ENCODE measurements around the gene COG7.

COG7 gene

DNA sequence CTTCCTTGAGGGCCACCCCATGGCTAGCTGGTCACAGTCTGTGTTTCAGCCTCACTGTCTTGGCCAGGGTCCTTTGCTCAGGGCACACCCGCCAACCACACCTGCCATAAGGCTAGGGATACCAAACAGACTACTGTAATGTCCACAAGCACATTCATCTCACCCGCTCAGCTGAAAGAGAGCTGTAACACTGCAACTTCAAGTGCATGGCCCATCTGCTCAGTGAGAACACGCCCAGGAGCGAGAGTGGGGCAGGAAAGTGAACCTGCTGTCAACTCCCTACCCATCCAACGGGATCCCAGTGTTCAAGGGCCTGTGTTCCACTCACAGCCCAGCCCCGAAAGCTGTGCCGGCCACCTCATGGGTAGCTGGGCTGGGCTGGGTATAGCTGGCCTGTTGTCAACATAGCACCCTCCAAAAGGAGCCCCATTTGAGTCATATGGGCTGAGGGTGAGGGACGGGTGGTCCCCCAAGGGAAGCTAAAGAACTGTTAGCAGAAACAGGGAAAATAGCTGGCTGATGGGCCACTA lies 95.2 kb downstream of the COG7 start:
- peaks cover 5% of the 10 kb centered on the region; the same call in 1 of the 2 replicates for H3K4me1 ChIP-seq (ENCODE audit: low read length)

DNA sequence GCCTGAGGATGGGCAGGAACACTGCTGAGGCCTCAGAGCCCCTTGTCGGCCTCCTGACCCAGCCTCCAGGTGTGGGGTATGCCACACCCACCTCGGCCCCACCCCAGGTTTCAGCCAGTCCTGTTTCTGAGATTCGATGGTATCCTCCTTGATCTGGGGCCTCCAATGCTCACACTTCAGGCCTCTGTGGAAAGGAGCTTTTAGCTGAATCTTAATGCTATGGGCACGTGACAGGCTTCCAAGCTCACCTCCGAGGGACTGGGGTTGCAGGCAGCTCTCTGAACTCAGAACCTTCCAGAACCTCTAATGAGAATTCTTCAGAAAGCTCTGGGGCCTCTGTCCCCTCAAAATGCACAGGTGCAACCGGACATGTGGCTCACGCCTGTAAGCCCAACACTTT lies 96.0 kb downstream of the COG7 start:
- Histone ChIP-seq H3K79me2 (ENCODE audit: low read length) (no peaks in the 10 kb centered on the region), H3K4me1 (ENCODE audit: low read length) (peaks cover 5% of the 10 kb centered on the region; the same call in 1 of the 2 replicates), H3K4me2 (ENCODE audit: low read length) (no peak overlapping the region), H3K27ac (ENCODE audit: low read length) (no peak overlapping the region), H3K4me3 (ENCODE audit: low read length) (no peak overlapping the region), H3K9me3 (ENCODE audit: insufficient read depth, low read length) (no peaks in the 10 kb centered on the region), H4K20me1 (ENCODE audit: insufficient read depth, low read length) (no peaks in the 10 kb centered on the region), H3K9ac (ENCODE audit: low read length) (no peak overlapping the region), H3K27me3 (ENCODE audit: low read depth, low read length) (no peaks in the 10 kb centered on the region), H2AFZ (ENCODE audit: low read depth, low read length) (no peak overlapping the region), H3K36me3 (replicated peaks; ENCODE audit: low read depth, low read length) (no peaks in the 10 kb centered on the region)
- no peak for TF ChIP-seq EZH2phosphoT487 (IDR thresholded peaks at IDR 0.05; ENCODE audit: low read depth)
- TF ChIP-seq, protein P1, sequence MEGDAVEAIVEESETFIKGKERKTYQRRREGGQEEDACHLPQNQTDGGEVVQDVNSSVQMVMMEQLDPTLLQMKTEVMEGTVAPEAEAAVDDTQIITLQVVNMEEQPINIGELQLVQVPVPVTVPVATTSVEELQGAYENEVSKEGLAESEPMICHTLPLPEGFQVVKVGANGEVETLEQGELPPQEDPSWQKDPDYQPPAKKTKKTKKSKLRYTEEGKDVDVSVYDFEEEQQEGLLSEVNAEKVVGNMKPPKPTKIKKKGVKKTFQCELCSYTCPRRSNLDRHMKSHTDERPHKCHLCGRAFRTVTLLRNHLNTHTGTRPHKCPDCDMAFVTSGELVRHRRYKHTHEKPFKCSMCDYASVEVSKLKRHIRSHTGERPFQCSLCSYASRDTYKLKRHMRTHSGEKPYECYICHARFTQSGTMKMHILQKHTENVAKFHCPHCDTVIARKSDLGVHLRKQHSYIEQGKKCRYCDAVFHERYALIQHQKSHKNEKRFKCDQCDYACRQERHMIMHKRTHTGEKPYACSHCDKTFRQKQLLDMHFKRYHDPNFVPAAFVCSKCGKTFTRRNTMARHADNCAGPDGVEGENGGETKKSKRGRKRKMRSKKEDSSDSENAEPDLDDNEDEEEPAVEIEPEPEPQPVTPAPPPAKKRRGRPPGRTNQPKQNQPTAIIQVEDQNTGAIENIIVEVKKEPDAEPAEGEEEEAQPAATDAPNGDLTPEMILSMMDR (IDR thresholded peaks at IDR 0.05; ENCODE audit: low read depth, low read length) = no peak

More for the DNA sequence above, 95.2 kb downstream of the COG7 start:
- no peak overlapping the region for H3K9ac ChIP-seq (ENCODE audit: low read length)
- H4K20me1 ChIP-seq (ENCODE audit: insufficient read depth, low read length) = no peaks in the 10 kb centered on the region
- H3K4me2 ChIP-seq (ENCODE audit: low read length) = no peak overlapping the region
- no peak overlapping the region for H3K27ac ChIP-seq (ENCODE audit: low read length)
- no peaks in the 10 kb centered on the region for H3K9me3 ChIP-seq (ENCODE audit: insufficient read depth, low read length)
- H2AFZ ChIP-seq (ENCODE audit: low read depth, low read length) = no peak overlapping the region
- H3K4me3 ChIP-seq (ENCODE audit: low read length) = no peak overlapping the region
- H3K79me2 ChIP-seq (ENCODE audit: low read length) = no peaks in the 10 kb centered on the region
- TF ChIP-seq, protein P1 (IDR thresholded peaks at IDR 0.05; ENCODE audit: low read depth, low read length) = no peak
- no peak for TF ChIP-seq EZH2phosphoT487 (IDR thresholded peaks at IDR 0.05; ENCODE audit: low read depth)
- no peaks in the 10 kb centered on the region for H3K27me3 ChIP-seq (ENCODE audit: low read depth, low read length)
- H3K36me3 ChIP-seq (replicated peaks; ENCODE audit: low read depth, low read length) = no peaks in the 10 kb centered on the region

DNA sequence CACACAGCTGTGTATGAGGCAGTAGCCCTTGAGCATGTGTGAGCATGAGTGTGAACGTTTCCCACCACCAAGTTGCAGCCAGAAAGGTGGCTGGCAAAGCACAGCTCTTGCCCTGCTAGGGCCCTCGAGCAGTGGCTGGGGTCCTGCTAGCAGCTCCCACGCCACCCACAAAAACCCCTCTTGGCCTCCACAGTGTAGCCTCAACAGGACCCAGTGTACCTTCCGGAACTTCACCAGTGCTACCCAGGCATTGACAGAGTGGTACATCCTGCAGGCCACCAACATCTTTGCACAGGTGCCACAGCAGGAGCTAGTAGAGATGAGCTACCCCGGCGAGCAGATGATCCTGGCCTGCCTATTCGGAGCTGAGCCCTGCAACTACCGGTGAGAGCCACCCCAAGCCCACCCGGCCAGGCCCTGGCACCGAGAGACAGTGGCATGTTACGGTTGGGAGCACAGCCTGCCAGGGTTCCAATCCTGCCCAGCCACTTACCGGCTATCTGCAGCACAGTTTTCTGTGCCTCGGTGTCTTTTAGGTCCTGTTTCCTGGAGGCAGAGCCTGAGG lies 97.8 kb downstream of the COG7 start:
- Histone ChIP-seq H2AFZ (ENCODE audit: low read depth, low read length) (no peak overlapping the region), H3K79me2 (ENCODE audit: low read length) (no peaks in the 10 kb centered on the region), H3K4me2 (ENCODE audit: low read length) (no peak overlapping the region), H3K9me3 (ENCODE audit: insufficient read depth, low read length) (no peaks in the 10 kb centered on the region), H3K4me1 (ENCODE audit: low read length) (peaks cover 22% of the 10 kb centered on the region), H3K27ac (ENCODE audit: low read length) (no peak overlapping the region), H3K4me3 (ENCODE audit: low read length) (no peak overlapping the region), H3K36me3 (replicated peaks; ENCODE audit: low read depth, low read length) (no peaks in the 10 kb centered on the region), H3K9ac (ENCODE audit: low read length) (no peak overlapping the region), H4K20me1 (ENCODE audit: insufficient read depth, low read length) (no peaks in the 10 kb centered on the region), H3K27me3 (ENCODE audit: low read depth, low read length) (no peaks in the 10 kb centered on the region)
- no peak for TF ChIP-seq EZH2phosphoT487 (IDR thresholded peaks at IDR 0.05; ENCODE audit: low read depth)
- TF ChIP-seq, protein P1 (IDR thresholded peaks at IDR 0.05; ENCODE audit: low read depth, low read length) = no peak

DNA sequence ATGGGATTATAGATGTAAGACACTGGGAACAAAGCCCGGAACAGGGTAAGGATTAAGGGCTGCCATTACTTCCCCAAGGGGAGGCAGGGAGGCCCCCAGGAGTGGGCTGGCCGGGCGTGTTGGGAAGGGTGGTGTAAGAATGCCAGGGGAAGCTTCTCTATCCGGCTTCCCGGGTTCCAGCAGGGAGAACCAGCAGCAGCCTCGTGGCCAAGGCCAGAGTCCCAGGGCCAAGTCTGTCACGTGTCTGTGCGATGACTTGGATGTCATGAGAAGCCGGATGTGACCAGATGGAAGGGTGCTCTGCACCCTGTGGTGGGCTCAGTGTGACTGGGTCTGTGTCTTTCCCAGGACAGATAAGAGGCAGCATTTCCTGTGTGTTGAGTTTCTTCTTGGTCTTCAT lies 98.7 kb downstream of the COG7 start:
- Histone ChIP-seq H3K4me2 (ENCODE audit: low read length) (no peak overlapping the region), H3K36me3 (replicated peaks; ENCODE audit: low read depth, low read length) (no peaks in the 10 kb centered on the region), H3K4me3 (ENCODE audit: low read length) (no peak overlapping the region), H4K20me1 (ENCODE audit: insufficient read depth, low read length) (no peaks in the 10 kb centered on the region), H3K27ac (ENCODE audit: low read length) (no peak overlapping the region), H2AFZ (ENCODE audit: low read depth, low read length) (no peak overlapping the region), H3K27me3 (ENCODE audit: low read depth, low read length) (no peaks in the 10 kb centered on the region), H3K9ac (ENCODE audit: low read length) (no peak overlapping the region), H3K4me1 (ENCODE audit: low read length) (peaks cover 25% of the 10 kb centered on the region), H3K79me2 (ENCODE audit: low read length) (no peaks in the 10 kb centered on the region), H3K9me3 (ENCODE audit: insufficient read depth, low read length) (no peaks in the 10 kb centered on the region)
- no peak for TF ChIP-seq EZH2phosphoT487 (IDR thresholded peaks at IDR 0.05; ENCODE audit: low read depth)
- TF ChIP-seq, protein P1 (IDR thresholded peaks at IDR 0.05; ENCODE audit: low read depth, low read length) = no peak
